NCI-H510A (cell line): ENCODE measurements around the gene YTHDC1.

Experiments used
- DNase-seq: peaks from one replicate; lab custom pipeline; 2025; lab: John Stamatoyannopoulos, UW

YTHDC1 gene

DNA sequence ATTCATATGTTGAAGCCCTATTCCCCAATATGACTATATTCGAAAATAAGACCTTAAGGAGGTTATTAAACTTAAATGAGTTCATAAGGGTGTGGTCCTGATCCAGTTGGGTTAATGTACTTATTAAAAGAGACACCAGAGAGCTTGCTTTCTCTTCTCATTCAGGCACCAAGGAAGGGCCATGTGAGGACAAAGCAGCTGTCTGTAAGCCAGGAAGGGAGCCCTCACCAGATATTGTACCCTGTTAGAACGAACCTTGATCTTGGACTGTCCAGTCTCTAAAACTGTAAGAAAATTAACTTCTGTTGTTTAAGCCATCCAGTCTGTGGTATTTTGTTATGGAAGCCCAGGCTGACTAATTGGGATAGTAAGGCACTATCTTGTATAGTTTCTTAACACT is 9.1 kb upstream of the YTHDC1 start:
- DNase-seq, result no peak

DNA sequence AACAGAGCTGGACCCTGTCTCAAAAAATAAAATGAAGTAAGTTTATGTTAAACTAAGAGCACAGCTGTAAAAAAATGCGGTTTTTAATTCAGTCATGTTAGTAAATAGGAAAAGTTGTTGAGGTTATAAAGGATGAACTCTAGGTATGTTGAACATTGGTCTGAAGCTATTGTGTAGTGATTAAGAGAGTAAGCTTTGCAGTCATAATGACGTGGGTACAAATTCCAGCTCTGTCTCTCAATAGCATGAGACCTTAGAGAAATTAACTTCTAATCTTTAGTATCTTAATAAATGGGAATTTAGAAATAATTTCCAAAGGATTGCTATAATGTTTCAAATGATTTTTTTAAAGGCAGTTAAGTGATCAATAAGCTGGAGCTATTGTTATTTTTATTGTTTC is 2.9 kb upstream of the YTHDC1 start:
- DNase-seq, result no peak

DNA sequence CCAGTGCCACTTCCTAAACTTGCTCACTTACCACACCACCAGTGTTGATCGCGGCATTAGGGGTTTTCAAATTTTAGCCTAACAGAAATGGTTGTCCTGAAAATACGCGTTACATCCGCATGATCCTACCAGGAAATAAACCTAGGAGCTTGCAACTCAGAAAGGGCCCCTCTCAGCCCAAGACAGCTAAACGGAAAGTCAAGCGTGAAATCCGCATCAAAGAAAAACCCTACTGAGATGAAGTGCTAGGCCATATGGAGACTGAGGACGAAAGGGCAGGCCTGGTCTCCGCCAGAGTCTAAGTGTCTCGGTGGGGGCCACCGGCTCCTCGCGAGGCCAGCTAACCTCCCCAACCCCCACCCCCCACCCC is 626 bp downstream of the YTHDC1 start:
- DNase-seq, result no peak

DNA sequence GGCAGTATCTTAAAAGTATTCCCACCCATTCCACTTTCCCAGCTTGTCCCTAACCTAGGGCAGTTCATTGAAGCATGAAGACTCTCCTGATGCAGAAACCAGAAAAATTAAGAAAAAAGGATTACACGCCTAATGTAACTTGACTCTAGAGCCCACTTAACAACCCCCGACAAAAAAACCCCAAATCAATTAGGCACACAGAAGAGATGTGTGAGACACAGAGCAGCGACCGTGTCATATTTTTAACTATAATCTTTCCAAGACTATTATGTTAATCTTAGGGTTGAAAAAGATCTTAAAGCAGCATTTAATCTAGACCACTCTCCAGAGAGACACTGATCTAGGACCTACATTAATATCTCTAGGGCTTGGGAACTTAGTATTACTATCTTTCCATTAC is 1.3 kb downstream of the YTHDC1 start:
- DNase-seq, result no peak

DNA sequence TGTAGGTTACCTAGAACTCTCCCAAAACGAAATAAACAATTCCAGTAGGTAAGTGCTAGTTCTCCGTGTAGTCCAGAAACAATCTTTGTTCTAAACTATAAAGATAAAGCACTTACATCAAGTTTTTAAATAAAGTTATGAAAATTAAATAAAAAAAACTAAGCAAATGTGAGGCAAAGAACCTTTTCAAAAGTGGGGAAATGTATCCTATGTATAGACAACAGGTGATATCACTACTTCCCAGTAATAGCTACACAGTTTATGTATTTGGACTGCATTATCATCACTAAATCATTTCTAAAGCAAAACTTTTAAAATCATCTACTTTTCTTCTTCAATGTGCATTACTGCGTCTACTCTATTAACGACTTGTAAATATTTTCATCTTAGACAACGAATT is 2.0 kb downstream of the YTHDC1 start:
- no peak for DNase-seq

DNA sequence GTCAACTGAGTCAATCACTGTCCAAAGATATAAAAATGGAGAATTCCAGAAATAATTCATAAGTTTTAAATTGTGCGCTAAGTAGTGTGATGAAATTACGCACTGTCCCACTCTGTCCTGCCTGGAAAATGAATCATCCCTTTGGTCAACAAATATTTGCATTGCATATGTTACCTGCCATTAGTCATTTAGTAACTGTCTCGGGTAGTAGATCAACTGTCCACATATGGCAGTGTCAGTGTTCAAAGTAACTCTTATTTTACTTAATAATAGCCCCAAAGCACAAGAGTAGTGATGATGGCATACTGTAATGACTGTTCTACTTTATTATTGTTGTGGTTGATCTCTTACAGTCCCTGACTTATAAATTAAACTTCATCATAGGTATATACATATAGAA is 3.4 kb downstream of the YTHDC1 start:
- no peak for DNase-seq

DNA sequence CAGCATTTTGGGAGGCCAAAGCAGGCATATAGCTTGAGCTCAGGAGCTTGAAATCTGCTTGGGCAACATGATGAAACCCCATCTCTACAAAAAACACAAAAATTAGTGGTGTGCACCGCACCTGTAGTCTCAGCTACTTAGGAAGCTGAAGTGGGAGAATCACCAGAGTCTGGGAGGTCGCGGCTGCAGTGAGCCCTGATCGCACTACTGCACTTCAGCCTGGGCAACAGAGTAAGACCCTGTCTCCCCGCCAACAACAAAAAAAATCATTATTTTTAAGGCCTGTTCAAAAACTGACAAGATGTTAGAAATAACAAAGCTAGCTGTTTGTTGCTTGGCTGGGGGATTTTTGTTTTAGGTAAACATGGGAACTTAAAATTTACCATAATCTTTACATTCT is 5.1 kb downstream of the YTHDC1 start:
- no peak for DNase-seq

DNA sequence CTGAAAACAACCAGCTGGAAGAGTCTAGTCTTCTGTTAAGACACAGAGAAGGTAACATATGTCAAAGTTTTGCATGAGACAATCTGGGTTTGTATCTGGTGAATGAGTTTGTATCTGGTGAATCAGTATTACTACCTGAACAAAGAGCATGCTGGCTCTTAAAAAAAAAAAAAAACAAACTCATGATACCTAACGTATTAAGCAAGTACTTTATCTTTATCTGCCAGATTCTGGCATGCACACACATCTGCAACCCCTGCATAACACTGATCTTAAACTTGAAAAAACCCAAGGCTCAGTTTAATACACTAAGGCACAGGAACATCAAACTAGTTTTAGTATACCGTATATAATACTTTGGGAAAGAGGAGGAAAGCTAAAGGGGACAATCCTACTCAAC is 5.8 kb downstream of the YTHDC1 start:
- DNase-seq, result no peak

DNA sequence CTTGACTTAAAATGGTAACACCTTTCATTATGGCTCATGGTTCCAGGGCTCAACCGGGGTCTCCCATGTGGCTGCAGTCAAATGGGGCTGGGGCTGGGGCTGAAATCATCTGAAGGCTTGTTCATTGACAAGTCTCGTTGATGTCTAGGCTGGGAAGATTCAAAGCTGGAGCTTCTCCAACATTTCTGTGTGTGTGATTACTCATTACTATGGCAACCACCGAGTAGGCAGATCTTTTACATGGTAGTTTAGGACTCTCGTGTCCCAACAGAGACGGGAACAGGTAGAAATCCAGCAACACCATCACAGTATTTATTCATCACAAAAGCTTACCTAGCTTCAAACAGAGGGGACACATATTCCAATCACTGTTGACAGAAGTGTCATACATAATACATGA is 7.8 kb downstream of the YTHDC1 start:
- DNase-seq, result no peak

DNA sequence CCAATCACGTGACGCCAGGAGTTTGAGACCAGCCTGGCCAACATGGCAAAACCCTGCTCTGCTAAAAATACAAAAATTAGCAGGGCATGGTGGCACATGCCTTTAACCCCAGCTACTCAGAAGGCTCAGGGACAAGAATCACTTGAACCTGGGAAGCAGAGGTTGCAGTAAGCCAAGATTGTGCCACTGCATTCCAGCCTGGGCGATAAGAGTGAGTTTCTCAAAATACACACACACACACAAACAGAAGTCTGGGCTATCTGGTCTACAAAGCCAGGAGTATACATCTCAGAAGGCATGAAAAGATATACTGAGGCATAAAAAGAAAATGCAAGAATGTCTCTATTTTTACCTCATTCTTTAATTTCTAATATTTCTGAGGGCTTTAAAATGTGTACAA is 11.3 kb downstream of the YTHDC1 start:
- DNase-seq, result no peak

DNA sequence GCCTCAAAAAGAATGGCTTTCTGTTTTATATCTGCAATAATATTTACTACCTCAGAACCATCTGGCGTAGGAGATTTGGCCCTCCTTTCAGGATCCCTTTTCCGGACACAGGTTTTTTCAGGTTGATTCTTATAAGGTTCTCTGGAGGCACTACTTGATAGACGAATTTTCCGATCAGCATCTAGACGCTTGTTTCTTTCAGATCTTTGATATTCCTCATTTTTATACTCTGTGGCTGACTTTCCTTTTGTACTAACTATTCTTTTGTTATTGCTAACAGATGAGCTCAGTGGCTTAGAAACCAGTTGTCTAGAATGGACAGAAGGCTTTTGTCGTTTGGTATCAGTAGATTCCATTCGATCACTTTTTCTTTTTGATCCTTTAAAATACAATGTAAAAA is 12.4 kb downstream of the YTHDC1 start:
- no peak for DNase-seq

DNA sequence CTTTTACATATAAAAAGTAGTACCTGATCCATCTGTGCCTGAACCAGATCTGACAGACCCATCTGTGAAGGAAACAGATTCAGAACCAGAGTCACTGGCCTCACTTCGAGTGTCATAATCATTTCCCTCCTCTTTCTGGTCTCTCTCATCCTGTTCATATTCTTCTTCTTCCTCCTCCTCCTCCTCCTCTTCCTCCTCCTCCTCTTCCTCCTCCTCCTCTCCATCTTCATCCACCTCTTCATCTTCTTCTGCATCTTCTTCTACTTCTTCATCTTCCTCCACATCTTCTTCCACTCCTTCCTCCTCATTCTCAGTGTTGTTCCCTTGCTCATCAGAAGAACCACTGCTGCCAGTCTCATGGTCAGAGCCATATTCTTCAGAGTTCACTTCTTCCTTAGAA is 12.9 kb downstream of the YTHDC1 start:
- no peak for DNase-seq

DNA sequence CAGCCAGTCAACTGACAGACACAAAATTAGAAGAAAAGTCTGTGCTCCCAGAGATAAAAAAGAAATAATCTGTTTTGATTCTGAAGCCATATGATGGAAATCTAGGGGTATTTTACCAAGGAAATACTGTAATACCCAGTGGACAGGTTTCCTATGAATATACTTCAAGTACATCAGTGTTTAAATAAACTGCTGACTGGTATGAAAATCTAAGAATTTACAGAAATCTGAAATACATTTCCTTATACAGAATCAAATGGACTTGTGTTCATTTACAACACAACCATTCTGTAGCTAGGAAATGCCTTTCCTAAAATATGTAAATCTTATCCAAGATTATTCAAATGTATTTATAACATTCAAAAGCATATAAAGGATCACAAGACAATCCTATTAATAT is 13.4 kb downstream of the YTHDC1 start:
- no peak for DNase-seq

DNA sequence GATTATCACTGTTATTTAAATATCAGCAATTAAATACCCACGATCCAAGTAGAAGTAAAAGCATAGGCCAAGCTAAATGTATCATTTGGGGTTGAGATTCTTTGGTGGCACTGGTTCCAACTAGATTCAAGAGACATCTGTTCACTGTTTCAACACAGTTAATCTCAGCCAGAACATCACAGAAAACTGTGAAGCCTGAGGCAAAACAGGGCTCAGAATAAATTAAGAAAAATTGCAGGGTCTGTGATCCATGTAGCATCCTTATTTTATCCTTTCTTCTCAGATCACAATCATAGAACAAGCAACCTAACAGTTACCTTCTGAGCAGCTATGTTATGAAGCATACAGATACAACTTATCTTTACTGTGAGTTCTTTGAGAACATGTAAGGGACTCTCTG is 23.7 kb downstream of the YTHDC1 start:
- DNase-seq, result no peak

DNA sequence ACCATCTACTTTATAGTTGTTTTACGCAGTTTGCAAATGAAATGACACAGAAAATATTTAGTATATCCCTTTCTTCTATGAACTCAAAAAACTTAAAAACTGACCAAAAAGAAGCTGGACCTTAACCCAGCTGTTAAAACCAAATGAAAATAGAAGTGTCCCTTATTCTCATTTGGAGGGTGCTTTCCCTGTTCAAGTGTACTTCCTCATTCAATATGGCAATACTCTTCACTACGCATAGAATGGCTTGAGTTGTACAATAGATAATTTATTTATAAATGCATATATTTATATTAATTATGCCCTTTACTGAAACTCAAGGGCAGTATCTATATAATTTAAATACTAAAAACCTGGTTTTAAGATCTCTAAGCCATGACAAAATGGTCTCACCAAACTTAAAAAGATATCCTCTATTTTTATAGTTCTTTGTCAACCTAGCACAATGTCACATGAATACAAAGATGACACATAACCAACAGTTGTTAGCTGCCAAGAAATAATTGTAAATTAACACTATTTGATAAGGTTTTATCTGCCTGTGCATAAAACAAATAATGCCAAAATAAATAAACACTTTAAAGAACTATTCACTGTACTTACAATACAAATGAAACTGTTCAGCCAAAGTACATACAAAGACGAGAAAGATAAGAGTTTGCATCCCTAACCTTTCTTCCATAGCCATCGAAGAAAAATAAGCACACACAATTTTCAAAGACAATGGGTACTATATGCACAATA is 25.2 kb downstream of the YTHDC1 start:
- DNase-seq, result no peak

DNA sequence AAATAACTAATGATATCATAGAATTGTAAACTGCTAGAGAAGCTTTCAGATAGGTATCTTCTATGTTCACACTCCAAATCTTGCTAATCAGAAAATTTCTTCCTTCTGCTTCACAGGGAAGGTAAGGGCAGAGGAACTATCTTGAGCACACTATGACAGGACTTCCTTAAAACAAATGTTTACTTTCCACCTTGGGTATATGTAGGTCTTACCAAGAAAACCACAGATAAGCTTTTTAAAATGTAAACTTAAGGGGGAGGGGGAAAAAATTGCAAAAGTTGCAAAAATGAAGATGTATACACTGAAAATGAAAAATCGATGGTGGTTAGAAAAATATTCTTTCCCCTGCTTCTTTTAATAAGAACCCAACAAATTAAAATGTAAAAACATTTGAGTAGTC is 30.9 kb downstream of the YTHDC1 start:
- no peak for DNase-seq

DNA sequence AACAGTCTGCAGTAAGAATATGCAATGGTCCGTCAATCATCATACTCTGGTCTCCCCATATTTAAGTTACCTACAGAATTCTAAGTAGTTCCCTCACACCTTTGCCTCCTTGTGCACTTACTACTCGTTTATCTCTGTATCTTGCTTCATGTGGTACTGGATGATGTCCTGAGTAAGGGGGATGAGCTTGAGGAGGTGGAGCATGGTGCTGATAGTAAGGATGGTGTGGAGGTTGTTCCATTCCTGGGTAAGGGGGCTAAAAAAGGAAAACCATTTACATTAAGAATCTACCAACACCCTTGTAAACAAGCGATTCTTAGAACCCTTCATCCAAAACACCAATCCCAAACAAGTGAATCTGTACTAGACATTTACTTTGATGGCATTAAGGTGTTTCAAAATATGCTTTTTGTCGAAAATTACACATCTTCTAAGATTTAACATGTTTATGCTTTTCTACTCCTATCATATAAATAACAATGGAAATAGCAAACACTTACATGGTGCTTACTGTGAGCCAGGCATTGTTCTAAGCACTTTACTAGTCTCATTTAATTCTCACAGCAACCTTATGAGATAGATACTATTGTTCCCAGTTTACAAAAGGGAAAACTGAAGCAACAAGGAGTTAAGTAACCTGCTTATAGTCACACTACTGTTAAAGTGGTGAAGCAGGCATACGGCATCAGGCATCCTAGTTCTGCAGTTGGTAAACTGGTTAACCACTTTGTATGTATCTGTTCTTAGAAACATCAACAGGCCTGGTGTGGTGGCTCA is 33.5 kb downstream of the YTHDC1 start:
- no peak for DNase-seq

DNA sequence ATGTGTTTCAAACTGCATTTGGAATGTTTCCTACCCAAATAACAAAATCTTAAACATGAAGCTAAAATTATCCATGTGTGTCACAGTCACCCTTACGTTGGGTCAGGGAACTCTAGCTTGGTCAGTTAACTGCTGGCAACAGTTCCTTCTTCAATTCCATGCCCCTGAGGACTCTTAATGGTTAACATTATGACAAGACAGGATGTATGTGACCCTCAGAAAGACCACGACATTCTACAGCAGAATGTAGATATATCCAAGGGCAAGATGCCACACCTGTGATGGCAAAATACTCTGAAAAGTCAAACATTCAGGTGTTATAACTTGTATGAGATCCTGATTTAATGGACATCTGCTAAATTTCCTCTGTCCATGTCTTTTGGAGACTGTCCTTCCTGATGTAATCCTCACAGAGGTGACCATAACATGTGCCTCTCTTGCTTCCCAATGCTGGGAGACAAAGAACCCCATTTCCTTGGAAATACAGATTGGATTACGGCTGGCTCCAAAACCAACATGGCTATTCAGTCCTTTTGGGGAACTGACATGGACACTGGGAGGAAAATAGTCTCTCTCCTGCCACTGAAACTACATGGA is 39.1 kb downstream of the YTHDC1 start:
- DNase-seq, result no peak

DNA sequence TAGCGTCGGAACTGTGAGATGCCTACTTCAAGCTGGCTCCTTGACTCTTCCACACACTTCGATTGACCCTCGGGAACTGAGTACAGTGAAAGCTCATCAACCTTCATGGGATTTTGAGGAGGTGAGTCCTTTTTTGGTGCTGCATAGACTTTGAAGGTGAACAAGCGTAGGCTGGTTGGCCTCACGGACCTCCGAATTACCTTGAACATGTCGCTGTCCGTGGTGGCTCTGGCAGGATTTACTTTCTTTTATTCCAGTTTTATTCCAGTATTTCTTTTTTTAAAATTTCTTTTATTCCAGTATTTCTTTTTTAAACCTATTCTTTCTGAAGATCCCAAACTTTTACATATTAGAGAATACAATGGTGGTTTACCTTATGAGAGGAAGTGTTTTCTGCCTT is 45.2 kb downstream of the YTHDC1 start:
- no peak for DNase-seq

DNA sequence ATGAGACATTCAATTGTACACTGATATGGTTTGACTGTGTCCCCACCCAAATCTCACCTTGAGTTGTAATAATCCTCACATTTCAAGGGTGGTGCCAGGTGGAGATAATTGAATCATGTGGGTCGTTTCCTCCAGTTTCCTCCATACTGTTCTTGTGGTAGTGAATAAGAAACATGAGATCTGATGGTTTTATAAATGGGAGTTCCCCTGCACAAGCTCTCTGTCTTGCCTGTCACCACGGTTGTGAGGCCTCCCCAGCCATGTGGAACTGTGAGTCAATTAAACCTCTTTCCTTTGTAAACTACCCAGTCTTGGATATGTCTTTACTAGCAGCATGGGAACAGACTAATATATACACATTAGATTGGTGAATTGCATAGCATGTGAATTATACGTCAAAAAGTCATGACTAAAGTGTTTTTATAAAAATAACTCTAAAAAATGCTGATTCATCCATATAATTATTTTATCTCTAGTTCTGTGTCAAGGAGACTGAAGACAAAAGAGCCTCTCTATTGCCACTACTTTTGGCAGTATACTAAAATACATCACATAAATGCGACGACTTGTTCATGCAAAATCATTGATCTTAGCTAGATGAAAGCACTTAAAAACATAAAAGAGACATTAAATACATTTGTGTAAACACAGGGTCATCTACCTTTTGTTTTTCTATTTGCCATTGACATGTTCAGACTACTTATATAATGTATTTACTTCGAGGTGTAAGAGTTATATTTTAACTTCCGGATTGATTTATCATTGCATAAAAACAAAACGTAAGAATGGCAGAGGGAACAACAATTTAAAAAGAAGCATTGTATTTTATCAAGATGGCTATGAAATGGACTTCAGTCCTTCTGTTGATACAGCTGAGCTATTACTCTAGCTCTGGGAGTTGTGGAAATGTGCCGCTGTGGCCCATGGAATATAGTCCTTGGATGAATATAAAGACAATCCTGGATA is 50.1 kb downstream of the YTHDC1 start:
- no peak for DNase-seq

DNA sequence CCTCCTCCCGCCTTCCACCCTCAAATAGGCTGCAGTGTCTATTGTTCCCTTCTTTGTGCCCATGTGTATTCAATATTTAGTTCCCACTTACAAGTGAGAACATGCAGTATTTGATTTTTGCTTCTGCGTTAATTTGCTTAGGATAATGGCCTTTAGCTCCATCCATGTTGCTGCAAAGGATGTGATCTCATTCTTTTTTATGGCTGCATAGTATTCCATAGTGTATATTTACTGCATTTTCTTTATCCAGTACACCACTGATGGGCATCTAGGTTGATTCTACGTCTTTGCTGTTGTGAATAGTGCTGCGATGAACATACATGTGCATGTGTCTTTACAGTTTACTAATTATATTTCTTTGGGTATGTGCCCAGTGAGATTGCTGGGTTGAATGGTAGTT is 52.8 kb downstream of the YTHDC1 start:
- no peak for DNase-seq

DNA sequence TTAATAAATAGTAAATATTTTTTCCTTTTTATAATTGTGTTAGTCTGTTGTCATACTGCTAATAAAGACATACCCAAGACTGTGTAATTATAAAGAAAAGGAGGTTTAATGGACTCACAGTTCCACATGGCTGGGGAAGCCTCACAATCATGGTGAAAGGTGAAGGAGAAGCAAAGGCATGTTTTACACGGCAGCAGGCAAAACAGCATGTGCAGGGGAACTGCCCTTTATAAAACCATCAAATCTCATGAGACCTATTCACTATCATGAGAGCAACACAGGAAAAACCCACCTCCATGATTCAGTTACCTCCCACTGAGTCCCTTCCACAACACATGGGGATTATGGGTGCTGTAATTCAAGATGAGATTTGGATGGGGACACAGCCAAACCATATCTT is 58.6 kb downstream of the YTHDC1 start:
- DNase-seq, result no peak
